HCT116 (cell line): ENCODE results near the gene CCL16. TPM values are rescaled to one million over a fixed set of nuclear protein-coding genes. Genes with fewer than 3 reads are reported as not detected.

Source experiments
- ATAC-seq: fragments of 200-7000 bp; cut with Tn5 transposase; 2 replicates; pipeline ENCODE4 v1.9.1; 2020; ENCODE audit warnings: mild to moderate bottlenecking, moderate library complexity
- BruUV-seq: library from RNA; stranded (reverse); fragments of 400-500 nt; replicated peaks from 2 replicates; lab custom pipeline; 2021; lab: Mats Ljungman, UMichigan
- CTCF ChIA-PET: fragments of 300-600 bp; sonication (Branson Sonifier 250); formaldehyde crosslinking; loops from one replicate; lab custom pipeline; 2021; ENCODE audit warnings: antibody characterized with exemption; lab: Charles Lee
- POLR2A ChIA-PET: fragments of 300-600, 350-600 bp; sonication (Branson Sonifier 250); formaldehyde crosslinking; loops from one replicate; lab custom pipeline; 2021; ENCODE audit warnings: antibody characterized with exemption; lab: Charles Lee
- RAD21 ChIA-PET, 2 experiments: fragments of 300-600 bp; sonication (Branson Sonifier 250); formaldehyde crosslinking; loops; one replicate each; lab custom pipeline; 2023; ENCODE audit warnings: low total read pairs in 2 of 2; ENCODE audit not compliant: uncharacterized antibody in 2 of 2, unreplicated experiment in 2 of 2, low non-redundant PET in 1 of 2; lab: Charles Lee
- DNase-seq: peaks from one replicate; pipeline ENCODE4 v3.0.0-alpha.2; 2010; ENCODE audit warnings: low read depth, low spot score
- H2AFZ ChIP-seq: fragments of 200-600 bp; shearing (Covaris generic), sonication (generic); 2 replicates; pipeline ENCODE4 v1.6.1; 2017; ENCODE audit warnings: low read depth, mixed run types, mixed read lengths, antibody characterized with exemption, low read length; ENCODE audit not compliant: poor library complexity, severe bottlenecking
- H3K27ac ChIP-seq: 2 replicates; pipeline ENCODE4 v1.5.1; 2012; ENCODE audit warnings: low read depth, low read length
- H3K27me3 ChIP-seq: fragments of 200-600 bp; sonication (generic); 2 replicates; pipeline ENCODE4 v1.6.1; 2016; ENCODE audit warnings: mixed run types, low read length, mixed read lengths; ENCODE audit not compliant: insufficient read depth
- H3K36me3 ChIP-seq, 2 experiments: fragments of 200-500 bp in 1 of 2; fragments of 200-600 bp in 1 of 2; sonication (Bioruptor generic) in 1 of 2; sonication (generic) in 1 of 2; 2 replicates each; pipeline versions ENCODE4 v1.5.1 to v1.6.1; 2014 to 2016; ENCODE audit warnings: low read length in 2 of 2, inconsistent platforms in 1 of 2, mixed read lengths in 1 of 2, mixed run types in 1 of 2; ENCODE audit not compliant: insufficient read depth in 2 of 2, control insufficient read depth in 1 of 2
- H3K4me1 ChIP-seq, 2 experiments: fragments of 200-600 bp in 1 of 2; sonication (generic) in 1 of 2; 2 replicates each; pipeline versions ENCODE4 v1.5.1 to v1.6.1; 2012 to 2017; ENCODE audit warnings: low read length in 2 of 2, inconsistent platforms in 1 of 2, mild to moderate bottlenecking in 1 of 2, mixed read lengths in 1 of 2, mixed run types in 1 of 2, moderate library complexity in 1 of 2; ENCODE audit not compliant: insufficient read depth in 2 of 2, control insufficient read depth in 1 of 2
- H3K4me2 ChIP-seq: fragments of 200-600 bp; sonication (generic); 2 replicates; pipeline ENCODE4 v1.6.1; 2017; ENCODE audit warnings: mixed run types, low read length, mixed read lengths
- H3K4me3 ChIP-seq, 2 experiments: fragments of 200-600 bp in 1 of 2; sonication (generic) in 1 of 2; replicated peaks in 1 of 2; 2 replicates each; pipeline ENCODE4 v1.5.1; 2011 to 2016; ENCODE audit warnings: low read length in 2 of 2, control low read depth in 1 of 2, low read depth in 1 of 2, mild to moderate bottlenecking in 1 of 2, mixed read lengths in 1 of 2, mixed run types in 1 of 2
- H3K79me2 ChIP-seq: fragments of 200-600 bp; sonication (generic); 2 replicates; pipeline ENCODE4 v1.6.1; 2017; ENCODE audit warnings: mild to moderate bottlenecking, mixed run types, low read length, moderate library complexity, mixed read lengths; ENCODE audit not compliant: insufficient read depth
- H3K9ac ChIP-seq: fragments of 200-600 bp; sonication (generic); 2 replicates; pipeline ENCODE4 v1.6.1; 2016; ENCODE audit warnings: low read length, mixed read lengths
- H3K9me2 ChIP-seq: fragments of 200-600 bp; sonication (generic), shearing (Covaris generic); 2 replicates; pipeline ENCODE4 v1.6.1; 2017; ENCODE audit warnings: mixed run types, mild to moderate bottlenecking, moderate library complexity; ENCODE audit not compliant: insufficient read depth
- H3K9me3 ChIP-seq, 2 experiments: fragments of 200-500 bp in 1 of 2; fragments of 200-600 bp in 1 of 2; sonication (Bioruptor generic) in 1 of 2; sonication (generic) in 1 of 2; 2 replicates each; pipeline ENCODE4 v1.6.1; 2014 to 2017; ENCODE audit warnings: low read length in 2 of 2, mixed read lengths in 2 of 2, inconsistent platforms in 1 of 2, low read depth in 1 of 2, mild to moderate bottlenecking in 1 of 2, mixed run types in 1 of 2, moderate library complexity in 1 of 2; ENCODE audit not compliant: control insufficient read depth in 1 of 2, insufficient read depth in 1 of 2
- H4K20me1 ChIP-seq: fragments of 200-600 bp; sonication (generic), shearing (Covaris generic); 2 replicates; pipeline ENCODE4 v1.6.1; 2017; ENCODE audit warnings: mixed run types, mild to moderate bottlenecking, moderate library complexity; ENCODE audit not compliant: insufficient read depth
- CEBPB ChIP-seq: IDR thresholded peaks from 2 replicates; pipeline ENCODE4 v1.6.1; 2012; ENCODE audit warnings: low read depth
- EZH2 ChIP-seq: fragments of 200-600 bp; sonication (generic); IDR thresholded peaks from 2 replicates; pipeline ENCODE4 v1.6.1; 2017; ENCODE audit warnings: antibody characterized with exemption, mixed run types
- POLR2A ChIP-seq: IDR thresholded peaks from 2 replicates; pipeline ENCODE4 v1.7.0; 2011; ENCODE audit warnings: borderline replicate concordance; ENCODE audit not compliant: insufficient read depth, insufficient read length; ENCODE audit errors: extremely low read depth
- POLR2AphosphoS5 ChIP-seq: IDR thresholded peaks from 2 replicates; pipeline ENCODE4 v1.6.1; 2011; ENCODE audit warnings: mild to moderate bottlenecking, low read depth, low read length, moderate library complexity
- RAD21 ChIP-seq: IDR thresholded peaks from 2 replicates; pipeline ENCODE4 v1.6.1; 2012; ENCODE audit warnings: low read depth, mild to moderate bottlenecking
- SIN3A ChIP-seq: IDR thresholded peaks from 2 replicates; pipeline ENCODE4 v1.6.1; 2012; ENCODE audit warnings: low read depth
- SP1 ChIP-seq: IDR thresholded peaks from 2 replicates; pipeline ENCODE4 v1.6.1; 2012; ENCODE audit warnings: low read depth
- SRF ChIP-seq: IDR thresholded peaks from 2 replicates; pipeline ENCODE4 v1.6.1; 2012; ENCODE audit warnings: low read depth
- TCF7L2 ChIP-seq: IDR thresholded peaks from 2 replicates; pipeline ENCODE4 v1.7.0; 2011; ENCODE audit warnings: borderline replicate concordance, inconsistent platforms; ENCODE audit not compliant: insufficient read depth, insufficient read length; ENCODE audit errors: extremely low read depth
- YY1 ChIP-seq: IDR thresholded peaks from 2 replicates; pipeline ENCODE4 v1.6.1; 2011; ENCODE audit warnings: low read length, low read depth, moderate library complexity, mild to moderate bottlenecking; ENCODE audit not compliant: insufficient replicate concordance; ENCODE audit errors: extremely low read depth
- intact Hi-C: fragments of 100-400 bp; cut with micrococcal nuclease; formaldehyde crosslinking; loops from 2 replicates; pipeline ENCODE4 v1.10.0; 2022
- total RNA-seq: library from RNA; stranded (reverse); gene quantifications from one replicate; pipeline ENCODE4 v1.2.1, GENCODE V29; 2021; ENCODE audit not compliant: unreplicated experiment
- TF ChIP-seq, protein P1 (sequence below): IDR thresholded peaks from 2 replicates; pipeline ENCODE4 v1.6.1; 2012
- TF ChIP-seq, protein P2 (sequence below): IDR thresholded peaks from 2 replicates; pipeline ENCODE4 v1.6.1; 2012
- TF ChIP-seq, protein P3 (sequence below), 3 experiments: fragments of 200-600 bp in 1 of 3; sonication (generic) in 1 of 3; IDR thresholded peaks in 2 of 3; conservative IDR thresholded peaks in 1 of 3; 2 replicates each; pipeline ENCODE4 v1.5.1; 2012 to 2017; ENCODE audit warnings: low read depth in 2 of 3, low read length in 2 of 3, antibody characterized with exemption in 1 of 3, borderline replicate concordance in 1 of 3, control low read depth in 1 of 3, mild to moderate bottlenecking in 1 of 3, mixed read lengths in 1 of 3, mixed run types in 1 of 3, moderate library complexity in 1 of 3; ENCODE audit not compliant: insufficient read depth in 1 of 3

CCL16 gene
- total RNA-seq, 1 experiment from 2014 or later = not detected

DNA sequence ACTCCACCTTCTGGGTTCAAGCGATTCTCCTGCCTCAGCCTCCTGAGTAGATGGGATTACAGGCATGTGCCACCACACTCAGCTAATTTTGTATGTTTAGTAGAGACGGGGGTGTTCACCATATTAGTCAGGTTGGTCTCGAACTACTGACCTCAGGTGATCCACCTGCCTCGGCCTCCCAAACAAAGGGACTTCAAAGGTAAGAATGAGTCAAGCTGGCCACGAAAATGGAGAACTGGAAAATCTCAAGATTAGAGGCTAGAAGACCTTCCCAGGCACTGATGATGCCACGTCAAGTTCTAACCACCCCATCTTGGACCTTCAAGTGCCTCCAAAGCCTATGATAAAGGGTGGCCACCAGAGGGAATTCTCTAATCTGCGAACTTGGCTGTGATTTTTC is 21.3 kb upstream of the CCL16 start:
- Histone ChIP-seq H3K36me3 (no peaks in the 10 kb centered on the region), H3K9me2 (no peaks in the 10 kb centered on the region), H3K27ac (no peak overlapping the region), H3K27me3 (no peaks in the 10 kb centered on the region), H3K9me3 (no peaks in the 10 kb centered on the region), H4K20me1 (no peaks in the 10 kb centered on the region), H3K4me2 (no peak overlapping the region), H3K4me3 (no peak overlapping the region), H3K4me1 (no peaks in the 10 kb centered on the region), H3K9ac (no peak overlapping the region), H2AFZ (no peak overlapping the region), H3K79me2 (no peaks in the 10 kb centered on the region)
- ChIA-PET CTCF (no interaction called here), RAD21 (no interaction called here), POLR2A (no interaction called here)
- intact Hi-C loops = no loop called here
- BruUV-seq = no TSS peak
- no peak for DNase-seq
- no peak for ATAC-seq
- TF ChIP-seq SP1 (no peak), RAD21 (no peak), TCF7L2 (no peak), YY1 (no peak), SIN3A (no peak), POLR2AphosphoS5 (no peak), POLR2A (no peak), CEBPB (no peak), EZH2 (no peak), SRF (no peak)
- TF ChIP-seq, protein P1, sequence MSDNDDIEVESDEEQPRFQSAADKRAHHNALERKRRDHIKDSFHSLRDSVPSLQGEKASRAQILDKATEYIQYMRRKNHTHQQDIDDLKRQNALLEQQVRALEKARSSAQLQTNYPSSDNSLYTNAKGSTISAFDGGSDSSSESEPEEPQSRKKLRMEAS = no peak
- TF ChIP-seq, protein P2, sequence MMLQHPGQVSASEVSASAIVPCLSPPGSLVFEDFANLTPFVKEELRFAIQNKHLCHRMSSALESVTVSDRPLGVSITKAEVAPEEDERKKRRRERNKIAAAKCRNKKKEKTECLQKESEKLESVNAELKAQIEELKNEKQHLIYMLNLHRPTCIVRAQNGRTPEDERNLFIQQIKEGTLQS = no peak
- TF ChIP-seq, protein P3, sequence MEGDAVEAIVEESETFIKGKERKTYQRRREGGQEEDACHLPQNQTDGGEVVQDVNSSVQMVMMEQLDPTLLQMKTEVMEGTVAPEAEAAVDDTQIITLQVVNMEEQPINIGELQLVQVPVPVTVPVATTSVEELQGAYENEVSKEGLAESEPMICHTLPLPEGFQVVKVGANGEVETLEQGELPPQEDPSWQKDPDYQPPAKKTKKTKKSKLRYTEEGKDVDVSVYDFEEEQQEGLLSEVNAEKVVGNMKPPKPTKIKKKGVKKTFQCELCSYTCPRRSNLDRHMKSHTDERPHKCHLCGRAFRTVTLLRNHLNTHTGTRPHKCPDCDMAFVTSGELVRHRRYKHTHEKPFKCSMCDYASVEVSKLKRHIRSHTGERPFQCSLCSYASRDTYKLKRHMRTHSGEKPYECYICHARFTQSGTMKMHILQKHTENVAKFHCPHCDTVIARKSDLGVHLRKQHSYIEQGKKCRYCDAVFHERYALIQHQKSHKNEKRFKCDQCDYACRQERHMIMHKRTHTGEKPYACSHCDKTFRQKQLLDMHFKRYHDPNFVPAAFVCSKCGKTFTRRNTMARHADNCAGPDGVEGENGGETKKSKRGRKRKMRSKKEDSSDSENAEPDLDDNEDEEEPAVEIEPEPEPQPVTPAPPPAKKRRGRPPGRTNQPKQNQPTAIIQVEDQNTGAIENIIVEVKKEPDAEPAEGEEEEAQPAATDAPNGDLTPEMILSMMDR (IDR thresholded peaks at IDR 0.05 in 2 of 3, conservative IDR thresholded peaks at IDR 0.05 in 1 of 3; ENCODE audit: borderline replicate concordance in 1 of 3, insufficient read depth in 1 of 3, low read depth in 2 of 3, low read length in 2 of 3) = no peak
- TF ChIP-seq, all 23 proteins: peak for 0
